ENCODE measurements around the gene CADPS2.

DNA sequence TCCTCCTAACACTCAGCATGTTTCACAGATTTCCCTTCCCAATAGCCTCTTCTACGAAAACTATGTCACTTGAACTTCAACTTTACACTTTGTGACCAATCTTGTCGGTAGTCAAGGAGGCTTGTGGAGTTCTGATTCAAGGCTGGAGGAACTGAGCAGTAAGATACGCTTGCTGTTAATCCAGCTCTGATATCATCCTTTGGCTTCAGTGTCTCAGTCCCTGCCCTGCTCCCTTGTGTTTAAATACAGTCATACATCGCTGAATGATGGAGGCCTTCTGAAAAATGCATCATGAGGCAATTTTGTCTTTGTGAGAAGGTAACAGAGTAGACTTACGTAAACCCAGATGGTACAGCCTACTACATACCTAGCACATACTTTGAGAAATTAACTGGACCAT lies 360.9 kb downstream of the CADPS2 start:
- TF ChIP-seq POLR2A (IDR thresholded peaks at IDR 0.05; ENCODE audit: low read depth, low read length) (no peak), POLR2AphosphoS5 (IDR thresholded peaks at IDR 0.05; ENCODE audit: low read depth, low read length) (no peak)
